GM23338 (cell line): Measurements from ENCODE around the gene MRPS11. TPM values are rescaled to one million over a fixed set of nuclear protein-coding genes. Genes with fewer than 3 reads are reported as not detected.
A peak's percentile ranks its signal among the peaks of the same experiment; 100 is the strongest.

Experiments
- ATAC-seq: fragments of 200-7000 bp; cut with Tn5 transposase; 3 replicates; pipeline ENCODE4 v1.9.1; 2020
- DNase-seq: peaks from one replicate; pipeline ENCODE4 v3.0.0-alpha.2; 2015; ENCODE audit warnings: low spot score
- H2AFZ ChIP-seq: fragments of 200-600 bp; sonication (generic); 2 replicates; pipeline ENCODE4 v1.8.0; 2016; ENCODE audit warnings: antibody characterized with exemption, mild to moderate bottlenecking, moderate library complexity
- H3F3A ChIP-seq: fragments of 200-600 bp; sonication (generic); replicated peaks from 2 replicates; pipeline ENCODE4 v1.8.0; 2017; ENCODE audit warnings: antibody characterized with exemption, mixed run types, low read depth
- H3K27ac ChIP-seq: fragments of 200-600 bp; sonication (generic); 2 replicates; pipeline ENCODE4 v1.6.1; 2016; ENCODE audit warnings: low read depth
- H3K27me3 ChIP-seq: fragments of 200-600 bp; sonication (generic); 2 replicates; pipeline ENCODE4 v1.8.0; 2016; ENCODE audit warnings: mild to moderate bottlenecking, mixed run types, moderate library complexity; ENCODE audit not compliant: insufficient read depth
- H3K36me3 ChIP-seq: fragments of 200-600 bp; sonication (generic); 2 replicates; pipeline ENCODE4 v1.8.0; 2016; ENCODE audit warnings: mild to moderate bottlenecking; ENCODE audit not compliant: insufficient read depth
- H3K4me1 ChIP-seq: fragments of 200-600 bp; sonication (generic); 2 replicates; pipeline ENCODE4 v1.8.0; 2016; ENCODE audit warnings: mild to moderate bottlenecking, moderate library complexity; ENCODE audit not compliant: insufficient read depth
- H3K4me2 ChIP-seq: fragments of 200-600 bp; sonication (generic); 2 replicates; pipeline ENCODE4 v1.7.1; 2017; ENCODE audit warnings: mixed run types
- H3K4me3 ChIP-seq: fragments of 200-600 bp; sonication (generic); 2 replicates; pipeline ENCODE4 v1.6.1; 2016; ENCODE audit warnings: mixed run types
- H3K79me2 ChIP-seq: fragments of 200-600 bp; sonication (generic); replicated peaks from 2 replicates; pipeline ENCODE4 v1.8.0; 2017; ENCODE audit warnings: mild to moderate bottlenecking; ENCODE audit not compliant: insufficient read depth
- H3K9me2 ChIP-seq: fragments of 200-600 bp; sonication (generic); 2 replicates; pipeline ENCODE4 v1.8.0; 2017; ENCODE audit not compliant: insufficient read depth
- H4K20me1 ChIP-seq: fragments of 200-600 bp; sonication (generic); replicated peaks from 2 replicates; pipeline ENCODE4 v1.8.0; 2017; ENCODE audit warnings: mild to moderate bottlenecking; ENCODE audit not compliant: insufficient read depth
- H3K27ac Mint-ChIP-seq: 2 replicates; pipeline ENCODE4 v1.8.0; 2020; ENCODE audit warnings: inconsistent platforms, mild to moderate bottlenecking, moderate library complexity, mixed read lengths
- H3K27me3 Mint-ChIP-seq: 3 replicates; pipeline ENCODE4 v1.8.0; 2022; ENCODE audit warnings: low read depth, mild to moderate bottlenecking, moderate library complexity, mixed read lengths, inconsistent platforms; ENCODE audit not compliant: insufficient read depth, poor library complexity
- H3K36me3 Mint-ChIP-seq: 3 replicates; pipeline ENCODE4 v1.8.0; 2021; ENCODE audit warnings: low read depth, mild to moderate bottlenecking, inconsistent platforms, moderate library complexity, mixed read lengths
- H3K4me1 Mint-ChIP-seq: 3 replicates; pipeline ENCODE4 v1.8.0; 2020; ENCODE audit warnings: mild to moderate bottlenecking, inconsistent platforms, mixed read lengths
- H3K4me3 Mint-ChIP-seq: 3 replicates; pipeline ENCODE4 v1.8.0; 2021; ENCODE audit warnings: moderate library complexity, mild to moderate bottlenecking, inconsistent platforms, mixed read lengths
- H3K9me3 Mint-ChIP-seq: 3 replicates; pipeline ENCODE4 v1.8.0; 2020; ENCODE audit warnings: moderate library complexity, mild to moderate bottlenecking, inconsistent platforms, mixed read lengths
- CREB1 ChIP-seq: fragments of 250-450 bp; sonication (Bioruptor Pico); IDR thresholded peaks from 2 replicates; pipeline ENCODE4 v1.5.0; 2020; ENCODE audit warnings: low read depth, mild to moderate bottlenecking, moderate library complexity
- EZH2 ChIP-seq: fragments of 200-600 bp; sonication (generic); IDR thresholded peaks from one replicate; pipeline ENCODE4 v1.8.0; 2017; ENCODE audit warnings: antibody characterized with exemption, mild to moderate bottlenecking, low read depth; ENCODE audit not compliant: unreplicated experiment
- EZH2phosphoT487 ChIP-seq: fragments of 200-600 bp; sonication (generic); IDR thresholded peaks from one replicate; pipeline ENCODE4 v1.8.1; 2018; ENCODE audit warnings: antibody characterized with exemption; ENCODE audit not compliant: unreplicated experiment
- NANOG ChIP-seq: IDR thresholded peaks from 2 replicates; pipeline ENCODE4 v1.6.1; 2016; ENCODE audit warnings: antibody characterized with exemption, borderline replicate concordance
- POLR2AphosphoS5 ChIP-seq: IDR thresholded peaks from 2 replicates; pipeline ENCODE4 v1.6.1; 2016; ENCODE audit warnings: antibody characterized with exemption, low read depth
- STAT1 ChIP-seq: IDR thresholded peaks from one replicate; pipeline ENCODE4 v1.6.1; 2016; ENCODE audit warnings: antibody characterized with exemption; ENCODE audit not compliant: unreplicated experiment
- ZNF114 ChIP-seq: fragments of 250-450 bp; sonication (Bioruptor Pico); IDR thresholded peaks from 2 replicates; pipeline ENCODE4 v1.5.0; 2020; ENCODE audit warnings: mild to moderate bottlenecking, moderate library complexity
- ZNF331 ChIP-seq: fragments of 250-450 bp; sonication (Bioruptor Pico); IDR thresholded peaks from 2 replicates; pipeline ENCODE4 v1.5.0; 2020; ENCODE audit warnings: low read depth, mild to moderate bottlenecking, moderate library complexity
- polyA plus RNA-seq: library from polyadenylated mRNA; unstranded; fragments of >200 nt; fragmentation: Nextera tagmentation; extraction: Ambion mirVana; gene quantifications from 2 replicates; pipeline ENCODE4 v1.2.1, GENCODE V29; 2016
- total RNA-seq: library from RNA; depleted of rRNA; stranded (reverse); fragments of >200 nt; shearing (Covaris generic); gene quantifications from 2 replicates; pipeline ENCODE4 v1.2.3, GENCODE V29; 2014
- TF ChIP-seq, protein P1 (sequence below): IDR thresholded peaks from one replicate; pipeline ENCODE4 v1.6.1; 2018; ENCODE audit warnings: antibody characterized with exemption; ENCODE audit not compliant: unreplicated experiment
- TF ChIP-seq, protein P2 (sequence below): fragments of 250-450 bp; sonication (Bioruptor Pico); IDR thresholded peaks from 2 replicates; pipeline ENCODE4 v1.5.0; 2020; ENCODE audit warnings: mild to moderate bottlenecking, moderate library complexity
- TF ChIP-seq, protein P3 (sequence below), 2 experiments: fragments of 200-600 bp in 1 of 2; sonication (generic) in 1 of 2; conservative IDR thresholded peaks; 2 replicates each; pipeline versions ENCODE4 v1.5.1 to v1.6.1; 2016 to 2017; ENCODE audit warnings: antibody characterized with exemption in 2 of 2, low read depth in 2 of 2, mild to moderate bottlenecking in 2 of 2, moderate library complexity in 1 of 2

The MRPS11 gene
- total and polyA plus RNA-seq, 2 experiments from 2014 or later, result 35.8 to 57.9 TPM

DNA sequence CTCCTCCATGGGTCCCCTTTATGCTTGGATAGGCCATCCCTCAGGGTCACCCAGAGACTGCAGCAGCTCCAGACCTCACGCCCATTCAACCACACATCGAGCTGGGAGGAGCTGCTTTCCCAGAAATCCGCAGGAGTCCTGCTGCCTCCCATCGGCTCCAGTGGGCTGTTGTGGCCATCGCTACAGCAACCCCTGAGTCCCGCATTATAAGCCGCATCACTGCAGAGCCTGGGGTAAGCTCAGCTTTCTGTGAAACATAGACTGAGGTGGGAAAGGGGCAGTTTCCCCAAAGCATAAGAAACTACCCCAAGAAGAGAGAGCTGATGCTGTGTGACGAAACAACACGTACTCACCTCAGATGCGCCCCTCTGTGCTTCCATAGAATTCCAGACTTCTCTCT lies 36.1 kb upstream of the MRPS11 start:
- Histone ChIP-seq H3K9me2 (no peaks in the 10 kb centered on the region), H3K4me2 (no peak overlapping the region), H3K36me3 (no peaks in the 10 kb centered on the region), H4K20me1 (no peaks in the 10 kb centered on the region), H3K27ac (no peak overlapping the region), H3K27me3 (no peaks in the 10 kb centered on the region), H3K79me2 (no peaks in the 10 kb centered on the region), H3F3A (no peaks in the 10 kb centered on the region), H3K4me3 (no peak overlapping the region), H3K4me1 (peaks cover 10% of the 10 kb centered on the region), H2AFZ (no peak overlapping the region)
- Mint-ChIP-seq H3K27ac (no peak overlapping the region), H3K27me3 (peaks cover 4% of the 10 kb centered on the region), H3K4me3 (no peak overlapping the region), H3K4me1 (peaks cover 14% of the 10 kb centered on the region), H3K9me3 (no peaks in the 10 kb centered on the region), H3K36me3 (no peaks in the 10 kb centered on the region)
- ATAC-seq (peak; percentile 27; the same call in 2 of the 3 replicates), DNase-seq (peak; percentile 44)
- TF ChIP-seq EZH2phosphoT487, result no peak
- TF ChIP-seq, protein P1, sequence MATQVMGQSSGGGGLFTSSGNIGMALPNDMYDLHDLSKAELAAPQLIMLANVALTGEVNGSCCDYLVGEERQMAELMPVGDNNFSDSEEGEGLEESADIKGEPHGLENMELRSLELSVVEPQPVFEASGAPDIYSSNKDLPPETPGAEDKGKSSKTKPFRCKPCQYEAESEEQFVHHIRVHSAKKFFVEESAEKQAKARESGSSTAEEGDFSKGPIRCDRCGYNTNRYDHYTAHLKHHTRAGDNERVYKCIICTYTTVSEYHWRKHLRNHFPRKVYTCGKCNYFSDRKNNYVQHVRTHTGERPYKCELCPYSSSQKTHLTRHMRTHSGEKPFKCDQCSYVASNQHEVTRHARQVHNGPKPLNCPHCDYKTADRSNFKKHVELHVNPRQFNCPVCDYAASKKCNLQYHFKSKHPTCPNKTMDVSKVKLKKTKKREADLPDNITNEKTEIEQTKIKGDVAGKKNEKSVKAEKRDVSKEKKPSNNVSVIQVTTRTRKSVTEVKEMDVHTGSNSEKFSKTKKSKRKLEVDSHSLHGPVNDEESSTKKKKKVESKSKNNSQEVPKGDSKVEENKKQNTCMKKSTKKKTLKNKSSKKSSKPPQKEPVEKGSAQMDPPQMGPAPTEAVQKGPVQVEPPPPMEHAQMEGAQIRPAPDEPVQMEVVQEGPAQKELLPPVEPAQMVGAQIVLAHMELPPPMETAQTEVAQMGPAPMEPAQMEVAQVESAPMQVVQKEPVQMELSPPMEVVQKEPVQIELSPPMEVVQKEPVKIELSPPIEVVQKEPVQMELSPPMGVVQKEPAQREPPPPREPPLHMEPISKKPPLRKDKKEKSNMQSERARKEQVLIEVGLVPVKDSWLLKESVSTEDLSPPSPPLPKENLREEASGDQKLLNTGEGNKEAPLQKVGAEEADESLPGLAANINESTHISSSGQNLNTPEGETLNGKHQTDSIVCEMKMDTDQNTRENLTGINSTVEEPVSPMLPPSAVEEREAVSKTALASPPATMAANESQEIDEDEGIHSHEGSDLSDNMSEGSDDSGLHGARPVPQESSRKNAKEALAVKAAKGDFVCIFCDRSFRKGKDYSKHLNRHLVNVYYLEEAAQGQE, result no peak
- TF ChIP-seq, protein P2, sequence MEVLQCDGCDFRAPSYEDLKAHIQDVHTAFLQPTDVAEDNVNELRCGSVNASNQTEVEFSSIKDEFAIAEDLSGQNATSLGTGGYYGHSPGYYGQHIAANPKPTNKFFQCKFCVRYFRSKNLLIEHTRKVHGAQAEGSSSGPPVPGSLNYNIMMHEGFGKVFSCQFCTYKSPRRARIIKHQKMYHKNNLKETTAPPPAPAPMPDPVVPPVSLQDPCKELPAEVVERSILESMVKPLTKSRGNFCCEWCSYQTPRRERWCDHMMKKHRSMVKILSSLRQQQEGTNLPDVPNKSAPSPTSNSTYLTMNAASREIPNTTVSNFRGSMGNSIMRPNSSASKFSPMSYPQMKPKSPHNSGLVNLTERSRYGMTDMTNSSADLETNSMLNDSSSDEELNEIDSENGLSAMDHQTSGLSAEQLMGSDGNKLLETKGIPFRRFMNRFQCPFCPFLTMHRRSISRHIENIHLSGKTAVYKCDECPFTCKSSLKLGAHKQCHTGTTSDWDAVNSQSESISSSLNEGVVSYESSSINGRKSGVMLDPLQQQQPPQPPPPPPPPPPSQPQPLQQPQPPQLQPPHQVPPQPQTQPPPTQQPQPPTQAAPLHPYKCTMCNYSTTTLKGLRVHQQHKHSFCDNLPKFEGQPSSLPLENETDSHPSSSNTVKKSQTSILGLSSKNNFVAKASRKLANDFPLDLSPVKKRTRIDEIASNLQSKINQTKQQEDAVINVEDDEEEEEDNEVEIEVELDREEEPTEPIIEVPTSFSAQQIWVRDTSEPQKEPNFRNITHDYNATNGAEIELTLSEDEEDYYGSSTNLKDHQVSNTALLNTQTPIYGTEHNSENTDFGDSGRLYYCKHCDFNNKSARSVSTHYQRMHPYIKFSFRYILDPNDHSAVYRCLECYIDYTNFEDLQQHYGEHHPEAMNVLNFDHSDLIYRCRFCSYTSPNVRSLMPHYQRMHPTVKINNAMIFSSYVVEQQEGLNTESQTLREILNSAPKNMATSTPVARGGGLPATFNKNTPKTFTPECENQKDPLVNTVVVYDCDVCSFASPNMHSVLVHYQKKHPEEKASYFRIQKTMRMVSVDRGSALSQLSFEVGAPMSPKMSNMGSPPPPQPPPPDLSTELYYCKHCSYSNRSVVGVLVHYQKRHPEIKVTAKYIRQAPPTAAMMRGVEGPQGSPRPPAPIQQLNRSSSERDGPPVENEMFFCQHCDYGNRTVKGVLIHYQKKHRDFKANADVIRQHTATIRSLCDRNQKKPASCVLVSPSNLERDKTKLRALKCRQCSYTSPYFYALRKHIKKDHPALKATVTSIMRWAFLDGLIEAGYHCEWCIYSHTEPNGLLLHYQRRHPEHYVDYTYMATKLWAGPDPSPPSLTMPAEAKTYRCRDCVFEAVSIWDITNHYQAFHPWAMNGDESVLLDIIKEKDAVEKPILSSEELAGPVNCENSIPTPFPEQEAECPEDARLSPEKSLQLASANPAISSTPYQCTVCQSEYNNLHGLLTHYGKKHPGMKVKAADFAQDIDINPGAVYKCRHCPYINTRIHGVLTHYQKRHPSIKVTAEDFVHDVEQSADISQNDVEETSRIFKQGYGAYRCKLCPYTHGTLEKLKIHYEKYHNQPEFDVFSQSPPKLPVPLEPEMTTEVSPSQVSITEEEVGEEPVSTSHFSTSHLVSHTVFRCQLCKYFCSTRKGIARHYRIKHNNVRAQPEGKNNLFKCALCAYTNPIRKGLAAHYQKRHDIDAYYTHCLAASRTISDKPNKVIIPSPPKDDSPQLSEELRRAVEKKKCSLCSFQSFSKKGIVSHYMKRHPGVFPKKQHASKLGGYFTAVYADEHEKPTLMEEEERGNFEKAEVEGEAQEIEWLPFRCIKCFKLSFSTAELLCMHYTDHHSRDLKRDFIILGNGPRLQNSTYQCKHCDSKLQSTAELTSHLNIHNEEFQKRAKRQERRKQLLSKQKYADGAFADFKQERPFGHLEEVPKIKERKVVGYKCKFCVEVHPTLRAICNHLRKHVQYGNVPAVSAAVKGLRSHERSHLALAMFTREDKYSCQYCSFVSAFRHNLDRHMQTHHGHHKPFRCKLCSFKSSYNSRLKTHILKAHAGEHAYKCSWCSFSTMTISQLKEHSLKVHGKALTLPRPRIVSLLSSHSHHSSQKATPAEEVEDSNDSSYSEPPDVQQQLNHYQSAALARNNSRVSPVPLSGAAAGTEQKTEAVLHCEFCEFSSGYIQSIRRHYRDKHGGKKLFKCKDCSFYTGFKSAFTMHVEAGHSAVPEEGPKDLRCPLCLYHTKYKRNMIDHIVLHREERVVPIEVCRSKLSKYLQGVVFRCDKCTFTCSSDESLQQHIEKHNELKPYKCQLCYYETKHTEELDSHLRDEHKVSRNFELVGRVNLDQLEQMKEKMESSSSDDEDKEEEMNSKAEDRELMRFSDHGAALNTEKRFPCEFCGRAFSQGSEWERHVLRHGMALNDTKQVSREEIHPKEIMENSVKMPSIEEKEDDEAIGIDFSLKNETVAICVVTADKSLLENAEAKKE (CRISPR knock-in tag), result no peak
- TF ChIP-seq, protein P3, sequence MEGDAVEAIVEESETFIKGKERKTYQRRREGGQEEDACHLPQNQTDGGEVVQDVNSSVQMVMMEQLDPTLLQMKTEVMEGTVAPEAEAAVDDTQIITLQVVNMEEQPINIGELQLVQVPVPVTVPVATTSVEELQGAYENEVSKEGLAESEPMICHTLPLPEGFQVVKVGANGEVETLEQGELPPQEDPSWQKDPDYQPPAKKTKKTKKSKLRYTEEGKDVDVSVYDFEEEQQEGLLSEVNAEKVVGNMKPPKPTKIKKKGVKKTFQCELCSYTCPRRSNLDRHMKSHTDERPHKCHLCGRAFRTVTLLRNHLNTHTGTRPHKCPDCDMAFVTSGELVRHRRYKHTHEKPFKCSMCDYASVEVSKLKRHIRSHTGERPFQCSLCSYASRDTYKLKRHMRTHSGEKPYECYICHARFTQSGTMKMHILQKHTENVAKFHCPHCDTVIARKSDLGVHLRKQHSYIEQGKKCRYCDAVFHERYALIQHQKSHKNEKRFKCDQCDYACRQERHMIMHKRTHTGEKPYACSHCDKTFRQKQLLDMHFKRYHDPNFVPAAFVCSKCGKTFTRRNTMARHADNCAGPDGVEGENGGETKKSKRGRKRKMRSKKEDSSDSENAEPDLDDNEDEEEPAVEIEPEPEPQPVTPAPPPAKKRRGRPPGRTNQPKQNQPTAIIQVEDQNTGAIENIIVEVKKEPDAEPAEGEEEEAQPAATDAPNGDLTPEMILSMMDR (conservative IDR thresholded peaks at IDR 0.05; ENCODE audit: low read depth in 2 of 2), result no peak
- TF ChIP-seq CREB1 (CRISPR knock-in tag), result no peak
- TF ChIP-seq STAT1, result no peak
- TF ChIP-seq ZNF114, result no peak
- TF ChIP-seq ZNF331 (CRISPR knock-in tag), result no peak
- TF ChIP-seq NANOG, result no peak
- no peak for TF ChIP-seq EZH2
- TF ChIP-seq POLR2AphosphoS5, result no peak
